Activated naive CD8-positive, alpha-beta T cell treated with anti-CD3 and anti-CD28 coated beads, Interleukin-2, amount 50 U/mL, for 24 hours (primary cell): Measurements from ENCODE around the gene BGN.

Experiments used
- ATAC-seq: fragments of 150-1000 bp; cut with Tn5 transposase; one replicate; pipeline ENCODE4 v1.10.0; 2021
- DNase-seq: peaks from one replicate; pipeline ENCODE4 v3.0.0; 2021
- H3K27ac Mint-ChIP-seq: one replicate; pipeline ENCODE4 v1.8.0; 2021; ENCODE audit warnings: mild to moderate bottlenecking, mixed read lengths
- H3K27me3 Mint-ChIP-seq: one replicate; pipeline ENCODE4 v1.8.0; 2021; ENCODE audit warnings: mixed read lengths
- H3K36me3 Mint-ChIP-seq: one replicate; pipeline ENCODE4 v1.8.0; 2021; ENCODE audit warnings: low read depth, mixed read lengths
- H3K4me1 Mint-ChIP-seq: one replicate; pipeline ENCODE4 v1.8.0; 2021; ENCODE audit warnings: mixed read lengths
- H3K4me3 Mint-ChIP-seq: one replicate; pipeline ENCODE4 v1.8.0; 2021; ENCODE audit warnings: mild to moderate bottlenecking, moderate library complexity, mixed read lengths
- H3K9me3 Mint-ChIP-seq: one replicate; pipeline ENCODE4 v1.8.0; 2021; ENCODE audit warnings: mixed read lengths

Gene BGN

GRCh38 chrX:153486171-153486570 lies 8.6 kb upstream of the BGN start:
- Mint-ChIP-seq H3K27ac (no peak overlapping the region), H3K4me1 (no peaks in the 10 kb centered on the region), H3K4me3 (no peak overlapping the region), H3K27me3 (no peaks in the 10 kb centered on the region), H3K9me3 (no peaks in the 10 kb centered on the region), H3K36me3 (no peaks in the 10 kb centered on the region)
- ATAC-seq (no peak), DNase-seq (no peak)

GRCh38 chrX:153487590-153488071 lies 7.1 kb upstream of the BGN start:
- Mint-ChIP-seq H3K27ac (no peak overlapping the region), H3K27me3 (no peaks in the 10 kb centered on the region), H3K36me3 (no peaks in the 10 kb centered on the region), H3K4me3 (no peak overlapping the region), H3K9me3 (no peaks in the 10 kb centered on the region), H3K4me1 (no peaks in the 10 kb centered on the region)
- DNase-seq = no peak
- ATAC-seq = no peak

- Mint-ChIP-seq H3K27ac (no peak overlapping the region), H3K9me3 (no peaks in the 10 kb centered on the region), H3K4me3 (no peak overlapping the region), H3K4me1 (no peaks in the 10 kb centered on the region), H3K27me3 (no peaks in the 10 kb centered on the region), H3K36me3 (no peaks in the 10 kb centered on the region)
- no peak for ATAC-seq
- no peak for DNase-seq
These were observed 6.4 kb upstream of the BGN start for GRCh38 chrX:153488231-153488914.

- ATAC-seq (no peak), DNase-seq (no peak)
- Mint-ChIP-seq H3K36me3 (no peaks in the 10 kb centered on the region), H3K27ac (no peak overlapping the region), H3K27me3 (peaks cover 2% of the 10 kb centered on the region), H3K9me3 (no peaks in the 10 kb centered on the region), H3K4me3 (no peak overlapping the region), H3K4me1 (no peaks in the 10 kb centered on the region)
These were observed 4.4 kb upstream of the BGN start for GRCh38 chrX:153490217-153490930.

GRCh38 chrX:153491351-153491914 lies 3.3 kb upstream of the BGN start:
- no peaks in the 10 kb centered on the region for H3K4me1 Mint-ChIP-seq
- no peak for ATAC-seq

GRCh38 chrX:153491918-153492317 lies 2.9 kb upstream of the BGN start:
- H3K27ac Mint-ChIP-seq = no peak overlapping the region
- H3K4me1 Mint-ChIP-seq = no peaks in the 10 kb centered on the region
- no peak for ATAC-seq
- H3K36me3 Mint-ChIP-seq = no peaks in the 10 kb centered on the region
- H3K4me3 Mint-ChIP-seq = no peak overlapping the region
- no peaks in the 10 kb centered on the region for H3K9me3 Mint-ChIP-seq
- no peak for DNase-seq
- peaks cover 3% of the 10 kb centered on the region for H3K27me3 Mint-ChIP-seq

More at GRCh38 chrX:153491351-153491914, 3.3 kb upstream of the BGN start:
- H3K36me3 Mint-ChIP-seq = no peaks in the 10 kb centered on the region
- DNase-seq = no peak
- no peaks in the 10 kb centered on the region for H3K9me3 Mint-ChIP-seq
- no peak overlapping the region for H3K27ac Mint-ChIP-seq
- H3K4me3 Mint-ChIP-seq = no peak overlapping the region
- peaks cover 3% of the 10 kb centered on the region for H3K27me3 Mint-ChIP-seq

GRCh38 chrX:153492543-153492942 lies 2.2 kb upstream of the BGN start:
- DNase-seq (no peak), ATAC-seq (no peak)
- Mint-ChIP-seq H3K4me3 (no peak overlapping the region), H3K9me3 (no peaks in the 10 kb centered on the region), H3K4me1 (no peaks in the 10 kb centered on the region), H3K27ac (no peak overlapping the region), H3K36me3 (no peaks in the 10 kb centered on the region), H3K27me3 (peaks cover 3% of the 10 kb centered on the region)

- Mint-ChIP-seq H3K36me3 (no peaks in the 10 kb centered on the region), H3K4me3 (no peak overlapping the region)
These were observed 1.7 kb upstream of the BGN start for GRCh38 chrX:153493085-153493484.

GRCh38 chrX:153494061-153494460 lies 719 bp upstream of the BGN start:
- H3K4me3 Mint-ChIP-seq = no peak overlapping the region
- H3K9me3 Mint-ChIP-seq = no peaks in the 10 kb centered on the region
- no peaks in the 10 kb centered on the region for H3K4me1 Mint-ChIP-seq
- ATAC-seq (no peak), DNase-seq (no peak)
- peaks cover 3% of the 10 kb centered on the region for H3K27me3 Mint-ChIP-seq
- no peaks in the 10 kb centered on the region for H3K36me3 Mint-ChIP-seq
- H3K27ac Mint-ChIP-seq = no peak overlapping the region

More at GRCh38 chrX:153493085-153493484, 1.7 kb upstream of the BGN start:
- DNase-seq = no peak
- peaks cover 3% of the 10 kb centered on the region for H3K27me3 Mint-ChIP-seq
- no peaks in the 10 kb centered on the region for H3K9me3 Mint-ChIP-seq
- H3K4me1 Mint-ChIP-seq = no peaks in the 10 kb centered on the region
- no peak overlapping the region for H3K27ac Mint-ChIP-seq
- ATAC-seq = no peak

- Mint-ChIP-seq H3K9me3 (no peaks in the 10 kb centered on the region), H3K36me3 (no peaks in the 10 kb centered on the region), H3K27me3 (peaks cover 3% of the 10 kb centered on the region), H3K27ac (no peak overlapping the region), H3K4me3 (no peak overlapping the region), H3K4me1 (no peaks in the 10 kb centered on the region)
- no peak for ATAC-seq
- DNase-seq = no peak
These were observed 577 bp downstream of the BGN start for GRCh38 chrX:153495362-153495751.

- ATAC-seq = no peak
- no peak overlapping the region for H3K4me3 Mint-ChIP-seq
- no peak for DNase-seq
- no peak overlapping the region for H3K27ac Mint-ChIP-seq
- peaks cover 3% of the 10 kb centered on the region for H3K27me3 Mint-ChIP-seq
- no peaks in the 10 kb centered on the region for H3K9me3 Mint-ChIP-seq
- H3K4me1 Mint-ChIP-seq = no peaks in the 10 kb centered on the region
- H3K36me3 Mint-ChIP-seq = no peaks in the 10 kb centered on the region
These were observed 1.3 kb downstream of the BGN start for GRCh38 chrX:153495903-153496589.

GRCh38 chrX:153496590-153496959 lies 1.8 kb downstream of the BGN start:
- Mint-ChIP-seq H3K4me1 (no peaks in the 10 kb centered on the region), H3K36me3 (no peaks in the 10 kb centered on the region), H3K27me3 (peaks cover 3% of the 10 kb centered on the region), H3K27ac (no peak overlapping the region), H3K9me3 (no peaks in the 10 kb centered on the region), H3K4me3 (no peak overlapping the region)
- ATAC-seq = no peak
- DNase-seq = no peak

- Mint-ChIP-seq H3K36me3 (no peaks in the 10 kb centered on the region), H3K27me3 (peaks cover 3% of the 10 kb centered on the region), H3K27ac (no peak overlapping the region), H3K9me3 (no peaks in the 10 kb centered on the region), H3K4me1 (no peaks in the 10 kb centered on the region), H3K4me3 (no peak overlapping the region)
- no peak for DNase-seq
- ATAC-seq = no peak
These were observed 3.7 kb downstream of the BGN start for GRCh38 chrX:153498453-153498852.

- Mint-ChIP-seq H3K4me3 (no peak overlapping the region), H3K27ac (no peak overlapping the region), H3K4me1 (no peaks in the 10 kb centered on the region), H3K36me3 (no peaks in the 10 kb centered on the region), H3K27me3 (peaks cover 3% of the 10 kb centered on the region), H3K9me3 (no peaks in the 10 kb centered on the region)
- no peak for DNase-seq
- ATAC-seq = no peak
These were observed 4.6 kb downstream of the BGN start for GRCh38 chrX:153499341-153499740.

GRCh38 chrX:153499876-153500275 lies 5.1 kb downstream of the BGN start:
- Mint-ChIP-seq H3K9me3 (no peaks in the 10 kb centered on the region), H3K36me3 (no peaks in the 10 kb centered on the region), H3K27ac (no peak overlapping the region), H3K4me3 (no peak overlapping the region), H3K4me1 (no peaks in the 10 kb centered on the region), H3K27me3 (peaks cover 3% of the 10 kb centered on the region)
- DNase-seq = no peak
- no peak for ATAC-seq
